GM18868 (cell line): ENCODE data around the gene PPP2R5A.

Experiments
- ATAC-seq: cut with Tn5 transposase; IDR thresholded peaks from one replicate; pipeline ENCODE4 v1.9.1; 2021; ENCODE audit warnings: mild to moderate bottlenecking, moderate library complexity; ENCODE audit not compliant: unreplicated experiment

Gene PPP2R5A

GRCh38 chr1:212284744-212285684 lies at the start of gene PPP2R5A:
PPP2R5A (plus strand) TSS chr1:212285410; CDS start chr1:212286111, 701 bp downstream.
- peak; percentile 89 for ATAC-seq

DNA sequence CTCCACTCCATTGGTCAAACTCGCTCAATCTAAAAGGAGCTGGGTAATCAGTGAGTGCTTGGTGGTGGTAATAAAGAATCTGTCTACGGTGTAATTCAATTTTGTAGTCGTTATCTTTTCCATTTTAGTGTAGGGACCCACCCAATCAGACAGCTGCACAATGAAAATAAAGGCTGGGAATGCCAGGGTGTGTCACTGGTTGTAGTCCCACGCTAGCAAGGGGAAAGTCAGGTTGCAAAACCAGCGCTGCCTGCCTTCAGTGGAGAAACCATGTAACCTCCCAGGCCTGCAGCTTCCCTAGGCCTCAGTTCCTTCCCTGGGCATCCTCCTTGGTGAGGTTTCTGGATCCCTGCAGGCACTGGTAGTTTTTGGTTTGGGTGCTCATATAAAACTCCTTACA lies 49.4 kb upstream of the PPP2R5A start:
- ATAC-seq, result no peak

- ATAC-seq, result no peak
Measured at GRCh38 chr1:212236664-212237220, 48.5 kb upstream of the PPP2R5A start.

- peak; percentile 80 for ATAC-seq
Measured at GRCh38 chr1:212237651-212238050, 47.6 kb upstream of the PPP2R5A start.

DNA sequence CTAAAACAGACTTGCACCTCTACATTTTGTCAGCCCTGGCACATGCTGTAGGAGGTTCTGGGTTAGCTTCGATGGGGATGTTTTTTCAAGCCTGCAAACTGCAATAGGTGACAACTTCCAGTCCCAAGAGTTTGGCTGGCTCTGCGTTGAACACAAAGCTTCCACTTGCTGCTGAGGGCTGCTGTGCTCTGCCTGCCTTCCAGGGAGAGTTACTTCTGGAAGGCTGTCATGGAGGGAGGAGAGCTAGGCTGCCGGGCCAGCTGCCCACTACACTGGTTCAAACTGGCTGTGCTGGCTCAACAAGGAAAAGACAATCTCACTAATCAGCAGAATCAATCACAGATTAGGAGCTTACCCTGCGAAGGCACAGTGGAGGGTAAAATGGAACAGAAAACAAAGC lies 46.7 kb upstream of the PPP2R5A start:
- ATAC-seq, result no peak

DNA sequence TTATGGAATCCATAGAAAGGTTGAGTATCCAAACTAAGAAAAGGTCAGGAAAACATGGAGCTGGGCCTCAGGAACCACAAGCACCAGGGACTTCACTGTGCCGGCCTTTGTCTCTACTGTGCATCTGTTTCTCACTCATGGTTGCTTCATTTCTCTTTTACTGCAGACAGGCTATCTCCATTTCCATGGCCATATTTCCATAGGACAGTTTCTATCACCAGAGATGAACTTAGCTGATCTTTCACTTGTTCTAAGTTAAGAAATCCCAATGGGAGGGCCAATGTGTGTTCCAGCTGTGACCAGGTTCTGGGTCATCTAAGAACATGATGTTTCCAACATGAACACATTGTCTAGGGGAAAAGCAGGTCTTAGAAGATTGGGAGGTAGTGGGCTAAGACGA lies 43.7 kb upstream of the PPP2R5A start:
- ATAC-seq, result no peak

- ATAC-seq, result no peak
Measured at GRCh38 chr1:212241957-212242287, 43.3 kb upstream of the PPP2R5A start.

- no peak for ATAC-seq
Measured at GRCh38 chr1:212242288-212242984, 42.8 kb upstream of the PPP2R5A start.

- ATAC-seq, result no peak
Measured at GRCh38 chr1:212242985-212243308, 42.3 kb upstream of the PPP2R5A start.

DNA sequence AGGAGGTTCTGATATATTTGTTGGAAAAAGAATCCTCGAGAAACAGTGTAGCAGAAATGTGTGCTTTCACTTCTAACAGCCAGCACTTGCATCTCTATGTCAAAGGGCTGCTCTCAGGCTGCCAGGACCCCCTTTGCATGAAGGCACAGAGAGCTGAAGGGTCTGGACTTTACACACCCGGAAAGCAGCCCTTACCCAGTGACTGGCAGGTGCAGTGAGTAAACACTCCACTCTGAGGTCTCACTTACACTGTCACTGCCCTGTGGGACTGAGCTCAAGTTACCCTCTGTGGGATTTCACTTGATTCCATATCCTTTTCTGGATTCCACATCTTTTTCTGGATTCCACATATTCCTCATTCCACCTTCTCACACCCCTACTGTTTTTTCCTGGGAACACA lies 40.8 kb upstream of the PPP2R5A start:
- no peak for ATAC-seq

- no peak for ATAC-seq
Measured at GRCh38 chr1:212247179-212247721, 38.0 kb upstream of the PPP2R5A start.

DNA sequence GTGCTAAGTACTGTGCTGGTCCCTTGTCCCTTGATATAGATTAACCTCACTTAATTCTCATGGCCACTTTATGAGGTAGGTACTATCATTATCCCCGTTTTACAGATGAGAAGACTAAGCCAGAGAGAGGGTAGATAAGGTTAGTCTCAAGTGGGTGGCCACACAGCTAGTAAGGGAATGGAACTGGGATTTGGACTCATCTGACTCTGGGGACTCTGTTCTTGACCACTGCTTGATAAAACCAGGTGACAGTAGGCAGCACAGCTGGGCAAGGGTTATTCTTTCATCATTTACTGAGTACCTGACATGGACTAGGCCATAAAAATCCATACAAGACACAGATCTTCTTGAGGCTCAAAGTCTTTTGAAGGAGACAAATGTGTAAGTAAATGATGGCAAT lies 37.2 kb upstream of the PPP2R5A start:
- no peak for ATAC-seq

DNA sequence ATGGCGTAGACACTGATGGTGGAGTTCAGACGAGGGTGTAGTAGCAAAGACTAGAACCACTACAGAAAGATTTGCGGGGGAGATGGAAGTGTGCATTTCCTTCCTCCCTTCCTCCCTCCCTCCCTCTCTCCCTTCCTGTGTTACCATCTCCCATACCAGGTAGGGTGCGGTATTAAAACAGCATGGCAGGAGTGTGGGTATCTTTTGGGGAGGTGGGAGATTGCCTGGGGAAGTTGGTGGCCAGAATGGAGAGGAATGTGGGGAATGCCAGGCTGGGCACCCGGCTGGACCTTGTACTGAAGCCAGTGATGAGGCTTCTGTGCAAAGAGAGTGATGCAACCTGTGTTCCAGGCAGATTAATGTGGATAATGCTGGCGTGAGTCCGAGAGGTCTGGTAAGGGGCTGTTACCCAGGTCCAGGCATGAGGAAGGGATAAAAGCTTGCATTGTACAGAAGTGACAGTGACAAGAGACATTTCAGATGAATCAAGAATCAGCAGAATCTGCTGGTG lies 30.3 kb upstream of the PPP2R5A start:
- no peak for ATAC-seq

GRCh38 chr1:212255705-212256307 lies 29.4 kb upstream of the PPP2R5A start:
- ATAC-seq, result no peak

GRCh38 chr1:212256369-212256768 lies 28.8 kb upstream of the PPP2R5A start:
- ATAC-seq, result no peak

- ATAC-seq, result no peak
Measured at GRCh38 chr1:212257157-212257556, 28.1 kb upstream of the PPP2R5A start.

- ATAC-seq, result no peak
Measured at GRCh38 chr1:212259693-212260480, 25.3 kb upstream of the PPP2R5A start.

- ATAC-seq, result no peak
Measured at GRCh38 chr1:212260557-212261355, 24.5 kb upstream of the PPP2R5A start.

GRCh38 chr1:212261361-212261929 lies 23.8 kb upstream of the PPP2R5A start:
- ATAC-seq, result no peak
